ENCODE measurements around the gene DDX3X. TPM values are rescaled to one million over a fixed set of nuclear protein-coding genes. Genes with fewer than 3 reads are reported as not detected.
"Not testable (repeated sequence)": the region's sequence is repeated elsewhere in the genome, so short reads cannot be mapped to it uniquely, and the experiment has no call there.

DDX3X gene
- total RNA-seq, 1 donor from 2014 or later, result 201 TPM

- no peak for DNase-seq (ENCODE audit: low spot score)
- H3K4me1 Mint-ChIP-seq (ENCODE audit: low read depth), result peaks cover 13% of the 10 kb centered on the region
- H3K27ac Mint-ChIP-seq (ENCODE audit: unreplicated experiment), result no peak overlapping the region
- H3K4me3 Mint-ChIP-seq (ENCODE audit: unreplicated experiment), result no peak overlapping the region
- H3K27me3 Mint-ChIP-seq (ENCODE audit: low read depth), result no peaks in the 10 kb centered on the region
- no peaks in the 10 kb centered on the region for H3K36me3 Mint-ChIP-seq (ENCODE audit: low read depth)
- peaks cover 5% of the 10 kb centered on the region for H3K9me3 Mint-ChIP-seq (ENCODE audit: low read depth)
- peak; percentile 5 for TF ChIP-seq CTCF (IDR thresholded peaks at IDR 0.05)
Observed at GRCh38 chrX:41308884-41309647, 24.9 kb upstream of the DDX3X start.

- DNase-seq (ENCODE audit: low spot score), result no peak
- Mint-ChIP-seq H3K4me1 (ENCODE audit: low read depth) (peaks cover 16% of the 10 kb centered on the region), H3K36me3 (ENCODE audit: low read depth) (no peaks in the 10 kb centered on the region), H3K4me3 (ENCODE audit: unreplicated experiment) (no peak overlapping the region), H3K9me3 (ENCODE audit: low read depth) (peaks cover 5% of the 10 kb centered on the region), H3K27ac (ENCODE audit: unreplicated experiment) (no peak overlapping the region), H3K27me3 (ENCODE audit: low read depth) (no peaks in the 10 kb centered on the region)
- TF ChIP-seq CTCF (IDR thresholded peaks at IDR 0.05), result no peak
Observed at GRCh38 chrX:41312786-41313185, 21.2 kb upstream of the DDX3X start.

- Mint-ChIP-seq H3K4me3 (ENCODE audit: unreplicated experiment) (no peak overlapping the region), H3K36me3 (ENCODE audit: low read depth) (no peaks in the 10 kb centered on the region), H3K27ac (ENCODE audit: unreplicated experiment) (no peak overlapping the region), H3K9me3 (ENCODE audit: low read depth) (peaks cover 5% of the 10 kb centered on the region), H3K4me1 (ENCODE audit: low read depth) (peaks cover 16% of the 10 kb centered on the region), H3K27me3 (ENCODE audit: low read depth) (no peaks in the 10 kb centered on the region)
- DNase-seq (ENCODE audit: low spot score), result no peak
- no peak for TF ChIP-seq CTCF (IDR thresholded peaks at IDR 0.05)
Observed at GRCh38 chrX:41313419-41313818, 20.5 kb upstream of the DDX3X start.

GRCh38 chrX:41314204-41314603, 19.8 kb upstream of the DDX3X start:
- DNase-seq (ENCODE audit: low spot score), result no peak
- H3K27me3 Mint-ChIP-seq (ENCODE audit: low read depth), result no peaks in the 10 kb centered on the region
- no peaks in the 10 kb centered on the region for H3K36me3 Mint-ChIP-seq (ENCODE audit: low read depth)
- TF ChIP-seq CTCF (IDR thresholded peaks at IDR 0.05), result no peak
- no peak overlapping the region for H3K4me3 Mint-ChIP-seq (ENCODE audit: unreplicated experiment)
- H3K9me3 Mint-ChIP-seq (ENCODE audit: low read depth), result peaks cover 5% of the 10 kb centered on the region
- peaks cover 12% of the 10 kb centered on the region for H3K4me1 Mint-ChIP-seq (ENCODE audit: low read depth)
- no peak overlapping the region for H3K27ac Mint-ChIP-seq (ENCODE audit: unreplicated experiment)

GRCh38 chrX:41314881-41315280, 19.1 kb upstream of the DDX3X start:
- H3K9me3 Mint-ChIP-seq (ENCODE audit: low read depth), result peaks cover 5% of the 10 kb centered on the region
- H3K36me3 Mint-ChIP-seq (ENCODE audit: low read depth), result no peaks in the 10 kb centered on the region
- no peak for TF ChIP-seq CTCF (IDR thresholded peaks at IDR 0.05)
- no peaks in the 10 kb centered on the region for H3K27me3 Mint-ChIP-seq (ENCODE audit: low read depth)
- no peak overlapping the region for H3K27ac Mint-ChIP-seq (ENCODE audit: unreplicated experiment)
- DNase-seq (ENCODE audit: low spot score), result no peak
- H3K4me1 Mint-ChIP-seq (ENCODE audit: low read depth), result peaks cover 8% of the 10 kb centered on the region
- no peak overlapping the region for H3K4me3 Mint-ChIP-seq (ENCODE audit: unreplicated experiment)

GRCh38 chrX:41316266-41316665, 17.7 kb upstream of the DDX3X start:
- H3K27ac Mint-ChIP-seq (ENCODE audit: unreplicated experiment); H3K4me1 Mint-ChIP-seq (ENCODE audit: low read depth); H3K36me3 Mint-ChIP-seq (ENCODE audit: low read depth); H3K9me3 Mint-ChIP-seq (ENCODE audit: low read depth); H3K27me3 Mint-ChIP-seq (ENCODE audit: low read depth); DNase-seq (ENCODE audit: low spot score); H3K4me3 Mint-ChIP-seq (ENCODE audit: unreplicated experiment): not testable (repeated sequence)

Measured in chondrocyte (in vitro differentiated cells).